Panc1 (cell line): ENCODE measurements around the gene STOML2. TPM values are rescaled to one million over a fixed set of nuclear protein-coding genes. Genes with fewer than 3 reads are reported as not detected.

ENCODE experiments used
- ATAC-seq: fragments of 200-7000 bp; cut with Tn5 transposase; 2 replicates; pipeline ENCODE4 v1.9.1; 2020; ENCODE audit warnings: mild to moderate bottlenecking, moderate library complexity
- BruUV-seq: library from RNA; stranded (reverse); fragments of 400-500 nt; replicated peaks from 2 replicates; lab custom pipeline; 2021; lab: Mats Ljungman, UMichigan
- CTCF ChIA-PET: fragments of 300-600 bp; sonication (Branson Sonifier 250); formaldehyde crosslinking; loops from one replicate; lab custom pipeline; 2022; ENCODE audit warnings: antibody characterized with exemption; lab: Charles Lee
- POLR2A ChIA-PET: fragments of 300-600 bp; sonication (Branson Sonifier 250); formaldehyde crosslinking; loops from one replicate; lab custom pipeline; 2022; ENCODE audit warnings: antibody characterized with exemption; lab: Charles Lee
- DNase-seq: peaks from one replicate; pipeline ENCODE4 v3.0.0-alpha.2; 2010; ENCODE audit warnings: low read depth, low spot score
- H3K27ac ChIP-seq: 2 replicates; pipeline ENCODE4 v1.5.1; 2011; ENCODE audit warnings: mild to moderate bottlenecking, low read length, inconsistent platforms
- H3K27me3 ChIP-seq: fragments of 200-500 bp; sonication (Bioruptor generic); 2 replicates; pipeline ENCODE4 v1.6.0; 2014; ENCODE audit warnings: low read length, inconsistent platforms; ENCODE audit not compliant: control insufficient read depth, insufficient read depth
- H3K36me3 ChIP-seq: fragments of 200-500 bp; sonication (Bioruptor generic); 2 replicates; pipeline ENCODE4 v1.5.1; 2014; ENCODE audit warnings: inconsistent platforms, mild to moderate bottlenecking, low read length, moderate library complexity; ENCODE audit not compliant: control insufficient read depth, insufficient read depth
- H3K4me1 ChIP-seq: 2 replicates; pipeline ENCODE4 v1.5.1; 2011; ENCODE audit warnings: inconsistent platforms, mild to moderate bottlenecking, low read length, moderate library complexity; ENCODE audit not compliant: control insufficient read depth, insufficient read depth
- H3K4me3 ChIP-seq, 2 experiments: 2 replicates each; pipeline ENCODE4 v1.5.1; 2011 to 2012; ENCODE audit warnings: low read depth in 2 of 2, low read length in 2 of 2, mild to moderate bottlenecking in 2 of 2, inconsistent platforms in 1 of 2, moderate library complexity in 1 of 2
- H3K9me3 ChIP-seq: fragments of 200-500 bp; sonication (Bioruptor generic); 2 replicates; pipeline ENCODE4 v1.5.1; 2014; ENCODE audit warnings: low read depth, mild to moderate bottlenecking, inconsistent platforms, low read length, moderate library complexity; ENCODE audit not compliant: control insufficient read depth, insufficient read depth
- CTCF ChIP-seq: fragments of 450-650 bp; IDR thresholded peaks from 2 replicates; pipeline ENCODE4 v1.5.1; 2017; ENCODE audit warnings: mild to moderate bottlenecking
- POLR2AphosphoS5 ChIP-seq: IDR thresholded peaks from 2 replicates; pipeline ENCODE4 v1.6.1; 2012; ENCODE audit warnings: mild to moderate bottlenecking, low read depth, low read length, moderate library complexity
- SIN3A ChIP-seq: IDR thresholded peaks from 2 replicates; pipeline ENCODE4 v1.6.1; 2012; ENCODE audit warnings: low read depth, mild to moderate bottlenecking, low read length, moderate library complexity, borderline replicate concordance; ENCODE audit not compliant: insufficient read depth
- TCF7L2 ChIP-seq: IDR thresholded peaks from 2 replicates; pipeline ENCODE4 v1.6.1; 2011; ENCODE audit warnings: mild to moderate bottlenecking, low read depth, low read length, inconsistent platforms
- in situ Hi-C: cut with HindIII; loops from 2 replicates; pipeline ENCODE4 v1.10.0; 2016; ENCODE audit warnings: low sequenced_read_pairs, low pct_unique_long_range_greater_than_20kb
- intact Hi-C: fragments of 100-400 bp; cut with micrococcal nuclease; formaldehyde crosslinking; loops from one replicate; pipeline ENCODE4 v1.10.0; 2022; ENCODE audit not compliant: unreplicated experiment
- total RNA-seq: library from RNA; stranded (reverse); gene quantifications from one replicate; pipeline ENCODE4 v1.2.1, GENCODE V29; 2021; ENCODE audit not compliant: unreplicated experiment
- TF ChIP-seq, protein P1 (sequence below), 2 experiments: IDR thresholded peaks; 2 replicates each; pipeline ENCODE4 v1.6.1; 2011 to 2012; ENCODE audit warnings: low read depth in 2 of 2, control low read depth in 1 of 2, low read length in 1 of 2, mild to moderate bottlenecking in 1 of 2, moderate library complexity in 1 of 2; ENCODE audit not compliant: insufficient read depth in 1 of 2

The STOML2 gene
- total RNA-seq, 1 experiment from 2014 or later, result 264 TPM

DNA sequence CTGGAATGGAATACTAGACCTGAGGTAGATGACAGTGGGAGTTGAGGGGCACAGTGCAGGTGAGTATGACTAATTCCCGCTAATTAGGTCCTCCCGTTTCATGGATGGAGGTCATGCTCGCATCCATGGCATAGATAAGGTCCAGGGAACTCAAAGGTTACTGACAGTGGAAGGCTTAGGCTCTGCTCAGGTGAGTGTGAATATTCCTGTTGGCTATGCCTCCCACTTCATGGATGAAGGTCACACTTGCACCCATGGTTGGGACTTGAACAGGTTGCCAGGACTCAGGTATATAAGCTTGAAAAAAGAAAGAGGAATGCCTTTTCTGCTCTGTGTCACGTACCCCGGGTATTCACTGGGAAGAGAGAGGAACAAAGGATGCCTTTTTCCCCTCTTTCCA is 39.1 kb upstream of the STOML2 start:
- ChIA-PET POLR2A (interaction anchor here (0.6 kb wide), 1 partner anchor 358 kb away, joined by 4 read pairs; no protein-coding TSS in a partner anchor), CTCF (no interaction called here)
- in situ Hi-C loops, result no loop called here
- Histone ChIP-seq H3K4me3 (no peak overlapping the region), H3K36me3 (no peaks in the 10 kb centered on the region), H3K27me3 (no peaks in the 10 kb centered on the region), H3K4me1 (no peaks in the 10 kb centered on the region), H3K9me3 (peaks cover 12% of the 10 kb centered on the region; the same call in 1 of the 2 replicates), H3K27ac (no peak overlapping the region)
- no peak for DNase-seq
- no peak for TF ChIP-seq POLR2AphosphoS5
- TF ChIP-seq, protein P1, sequence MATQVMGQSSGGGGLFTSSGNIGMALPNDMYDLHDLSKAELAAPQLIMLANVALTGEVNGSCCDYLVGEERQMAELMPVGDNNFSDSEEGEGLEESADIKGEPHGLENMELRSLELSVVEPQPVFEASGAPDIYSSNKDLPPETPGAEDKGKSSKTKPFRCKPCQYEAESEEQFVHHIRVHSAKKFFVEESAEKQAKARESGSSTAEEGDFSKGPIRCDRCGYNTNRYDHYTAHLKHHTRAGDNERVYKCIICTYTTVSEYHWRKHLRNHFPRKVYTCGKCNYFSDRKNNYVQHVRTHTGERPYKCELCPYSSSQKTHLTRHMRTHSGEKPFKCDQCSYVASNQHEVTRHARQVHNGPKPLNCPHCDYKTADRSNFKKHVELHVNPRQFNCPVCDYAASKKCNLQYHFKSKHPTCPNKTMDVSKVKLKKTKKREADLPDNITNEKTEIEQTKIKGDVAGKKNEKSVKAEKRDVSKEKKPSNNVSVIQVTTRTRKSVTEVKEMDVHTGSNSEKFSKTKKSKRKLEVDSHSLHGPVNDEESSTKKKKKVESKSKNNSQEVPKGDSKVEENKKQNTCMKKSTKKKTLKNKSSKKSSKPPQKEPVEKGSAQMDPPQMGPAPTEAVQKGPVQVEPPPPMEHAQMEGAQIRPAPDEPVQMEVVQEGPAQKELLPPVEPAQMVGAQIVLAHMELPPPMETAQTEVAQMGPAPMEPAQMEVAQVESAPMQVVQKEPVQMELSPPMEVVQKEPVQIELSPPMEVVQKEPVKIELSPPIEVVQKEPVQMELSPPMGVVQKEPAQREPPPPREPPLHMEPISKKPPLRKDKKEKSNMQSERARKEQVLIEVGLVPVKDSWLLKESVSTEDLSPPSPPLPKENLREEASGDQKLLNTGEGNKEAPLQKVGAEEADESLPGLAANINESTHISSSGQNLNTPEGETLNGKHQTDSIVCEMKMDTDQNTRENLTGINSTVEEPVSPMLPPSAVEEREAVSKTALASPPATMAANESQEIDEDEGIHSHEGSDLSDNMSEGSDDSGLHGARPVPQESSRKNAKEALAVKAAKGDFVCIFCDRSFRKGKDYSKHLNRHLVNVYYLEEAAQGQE (IDR thresholded peaks at IDR 0.05; ENCODE audit: insufficient read depth in 1 of 2, low read depth in 2 of 2, low read length in 1 of 2), result no peak
- TF ChIP-seq SIN3A, result no peak
- no peak for TF ChIP-seq TCF7L2
- TF ChIP-seq CTCF, result no peak
- no peak for ATAC-seq
- BruUV-seq, result no TSS peak
- intact Hi-C loops, result no loop called here

DNA sequence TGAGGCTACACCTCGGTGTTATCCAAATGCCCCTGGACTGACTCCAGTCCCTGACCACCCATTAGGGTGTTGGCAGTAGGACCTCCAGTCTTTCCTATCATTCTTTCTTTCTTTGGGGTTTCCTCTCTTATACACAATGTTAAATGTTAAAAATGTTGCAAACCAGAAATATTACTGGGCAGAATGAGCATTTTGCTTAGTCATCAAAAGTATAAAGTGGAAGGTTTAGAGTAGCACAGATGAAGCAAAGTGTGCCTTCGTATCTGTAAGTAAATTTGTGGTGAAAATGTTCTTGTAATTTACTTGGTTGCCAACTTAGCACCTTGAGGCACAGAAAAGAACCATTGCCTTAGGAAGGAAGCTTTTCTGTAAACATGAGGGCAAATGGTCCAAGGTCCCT is 37.2 kb upstream of the STOML2 start:
- BruUV-seq, result no TSS peak
- TF ChIP-seq SIN3A (no peak), CTCF (no peak), TCF7L2 (no peak), POLR2AphosphoS5 (no peak)
- TF ChIP-seq, protein P1 (IDR thresholded peaks at IDR 0.05; ENCODE audit: insufficient read depth in 1 of 2, low read depth in 2 of 2, low read length in 1 of 2), result no peak
- Histone ChIP-seq H3K4me3 (no peak overlapping the region), H3K27ac (no peak overlapping the region), H3K9me3 (peaks cover 9% of the 10 kb centered on the region; the same call in 1 of the 2 replicates), H3K36me3 (no peaks in the 10 kb centered on the region), H3K4me1 (no peaks in the 10 kb centered on the region), H3K27me3 (no peaks in the 10 kb centered on the region)
- DNase-seq (no peak), ATAC-seq (no peak)
- ChIA-PET CTCF (interaction anchor here (0.6 kb wide), 1 partner anchor 695 kb away, joined by 3 read pairs; no protein-coding TSS in a partner anchor), POLR2A (no interaction called here)
- in situ Hi-C loops (no loop called here), intact Hi-C loops (no loop called here)
